ENCODE measurements around the gene PCYOX1L.

The PCYOX1L gene

GRCh38 chr5:149324641-149325040, 33.2 kb upstream of the PCYOX1L start:
- DNase-seq (ENCODE audit: extremely low read depth, low read depth): no peak
- no peak for TF ChIP-seq CTCF (IDR thresholded peaks at IDR 0.05; ENCODE audit: low read depth, low read length)

- no peak for DNase-seq (ENCODE audit: extremely low read depth, low read depth)
- no peak for TF ChIP-seq CTCF (IDR thresholded peaks at IDR 0.05; ENCODE audit: low read depth, low read length)
Observed at GRCh38 chr5:149325166-149325735, 32.6 kb upstream of the PCYOX1L start.

- DNase-seq (ENCODE audit: extremely low read depth, low read depth): no peak
- TF ChIP-seq CTCF (IDR thresholded peaks at IDR 0.05; ENCODE audit: low read depth, low read length): no peak
Observed at GRCh38 chr5:149325894-149326293, 32.0 kb upstream of the PCYOX1L start.

- TF ChIP-seq CTCF (IDR thresholded peaks at IDR 0.05; ENCODE audit: low read depth, low read length): no peak
- no peak for DNase-seq (ENCODE audit: extremely low read depth, low read depth)
Observed at GRCh38 chr5:149326611-149327010, 31.2 kb upstream of the PCYOX1L start.

GRCh38 chr5:149328177-149328576, 29.7 kb upstream of the PCYOX1L start:
- no peak for DNase-seq (ENCODE audit: extremely low read depth, low read depth)
- TF ChIP-seq CTCF (IDR thresholded peaks at IDR 0.05; ENCODE audit: low read depth, low read length): no peak

GRCh38 chr5:149333711-149334443, 24.0 kb upstream of the PCYOX1L start:
- DNase-seq (ENCODE audit: extremely low read depth, low read depth): no peak
- no peak for TF ChIP-seq CTCF (IDR thresholded peaks at IDR 0.05; ENCODE audit: low read depth, low read length)

GRCh38 chr5:149337736-149338135, 20.1 kb upstream of the PCYOX1L start:
- no peak for TF ChIP-seq CTCF (IDR thresholded peaks at IDR 0.05; ENCODE audit: low read depth, low read length)

More at GRCh38 chr5:149337736-149338135, 20.1 kb upstream of the PCYOX1L start:
- DNase-seq (ENCODE audit: extremely low read depth, low read depth): no peak

Measured in AG09319 (cell line).